GM18519 (cell line): ENCODE data around the gene PIGU.
"Not testable (repeated sequence)": the region's sequence is repeated elsewhere in the genome, so short reads cannot be mapped to it uniquely, and the experiment has no call there.

ENCODE experiments used
- ATAC-seq: cut with Tn5 transposase; IDR thresholded peaks from one replicate; pipeline ENCODE4 v1.9.1; 2021; ENCODE audit warnings: mild to moderate bottlenecking, moderate library complexity; ENCODE audit not compliant: unreplicated experiment, low FRiP score

Gene PIGU, protein sequence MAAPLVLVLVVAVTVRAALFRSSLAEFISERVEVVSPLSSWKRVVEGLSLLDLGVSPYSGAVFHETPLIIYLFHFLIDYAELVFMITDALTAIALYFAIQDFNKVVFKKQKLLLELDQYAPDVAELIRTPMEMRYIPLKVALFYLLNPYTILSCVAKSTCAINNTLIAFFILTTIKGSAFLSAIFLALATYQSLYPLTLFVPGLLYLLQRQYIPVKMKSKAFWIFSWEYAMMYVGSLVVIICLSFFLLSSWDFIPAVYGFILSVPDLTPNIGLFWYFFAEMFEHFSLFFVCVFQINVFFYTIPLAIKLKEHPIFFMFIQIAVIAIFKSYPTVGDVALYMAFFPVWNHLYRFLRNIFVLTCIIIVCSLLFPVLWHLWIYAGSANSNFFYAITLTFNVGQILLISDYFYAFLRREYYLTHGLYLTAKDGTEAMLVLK

DNA sequence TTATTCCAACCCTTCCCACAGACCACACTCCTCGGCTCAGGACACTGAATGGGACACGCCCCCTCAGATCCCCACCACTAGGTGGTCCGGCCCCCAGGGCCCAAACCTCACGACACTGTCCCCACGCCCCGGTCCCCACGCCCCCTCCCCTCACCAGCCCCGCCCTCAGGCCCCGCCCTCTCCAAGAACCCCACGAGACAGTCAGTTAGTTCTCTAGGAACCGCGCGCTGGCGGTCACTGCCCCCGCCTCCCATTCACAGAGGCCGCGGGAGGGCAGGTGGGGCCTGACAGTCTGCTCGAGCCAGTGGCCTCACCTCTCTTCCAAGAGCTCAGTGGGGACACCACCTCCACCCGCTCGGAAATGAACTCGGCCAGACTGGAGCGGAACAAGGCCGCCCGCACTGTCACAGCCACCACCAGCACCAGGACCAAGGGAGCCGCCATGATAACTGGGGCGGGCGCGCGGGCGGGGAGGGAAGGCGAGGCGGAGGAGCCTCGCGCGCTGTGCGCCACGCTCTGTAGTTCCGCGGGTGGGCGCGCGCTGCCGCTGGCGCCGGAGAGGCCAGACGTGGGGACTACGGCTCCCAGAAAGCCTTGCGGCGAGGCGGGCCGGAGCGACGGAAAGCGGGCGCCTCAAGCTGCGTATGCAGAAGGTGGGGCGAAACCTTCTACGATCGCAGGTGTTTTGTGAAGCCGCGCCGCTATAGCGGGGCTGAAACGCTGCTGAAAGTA, at the start of gene PIGU:
PIGU (minus strand) TSS at position 451 of the 732 bp plus-strand sequence; CDS start at position 444, 7 bp downstream.
- peak; percentile 94 for ATAC-seq

DNA sequence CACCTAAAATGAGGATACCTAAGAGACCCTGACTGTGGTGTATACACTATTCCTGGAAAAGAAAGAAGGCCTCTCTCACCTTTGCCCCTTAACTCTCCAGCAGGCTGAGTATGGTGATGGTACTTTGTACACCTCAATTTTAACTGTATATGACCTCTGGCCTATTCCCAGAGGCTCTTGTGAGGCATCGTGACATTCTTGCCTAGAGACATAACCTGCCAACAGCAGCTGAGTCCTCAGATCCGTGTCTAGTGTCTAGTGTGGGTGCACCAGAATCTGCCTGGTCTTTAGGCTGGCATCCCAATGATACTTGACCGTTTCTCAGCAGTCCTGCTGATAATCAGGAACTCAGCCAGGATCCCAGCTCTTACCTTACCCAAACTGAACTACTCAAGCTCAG, 47.3 kb upstream of the PIGU start:
- no peak for ATAC-seq

DNA sequence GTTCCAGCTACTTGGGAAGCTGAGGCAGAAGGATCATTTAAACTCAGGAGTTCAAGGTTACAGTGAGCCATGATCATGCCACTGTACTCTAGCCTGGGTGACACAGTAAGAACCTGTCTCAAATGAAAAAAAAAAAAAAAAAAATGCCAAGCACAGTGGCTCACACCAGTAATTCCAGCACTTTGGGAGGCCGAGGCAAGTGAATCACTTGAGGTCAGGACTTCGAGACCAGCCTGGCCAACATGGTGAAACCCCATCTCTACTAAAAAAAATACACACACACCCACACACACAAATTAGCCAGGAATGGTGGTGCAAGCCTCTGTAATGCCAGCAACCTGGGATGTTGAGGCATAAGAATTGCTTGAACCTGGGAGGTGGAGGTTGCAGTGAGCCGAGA, 45.7 kb upstream of the PIGU start:
- not testable (repeated sequence) for ATAC-seq

DNA sequence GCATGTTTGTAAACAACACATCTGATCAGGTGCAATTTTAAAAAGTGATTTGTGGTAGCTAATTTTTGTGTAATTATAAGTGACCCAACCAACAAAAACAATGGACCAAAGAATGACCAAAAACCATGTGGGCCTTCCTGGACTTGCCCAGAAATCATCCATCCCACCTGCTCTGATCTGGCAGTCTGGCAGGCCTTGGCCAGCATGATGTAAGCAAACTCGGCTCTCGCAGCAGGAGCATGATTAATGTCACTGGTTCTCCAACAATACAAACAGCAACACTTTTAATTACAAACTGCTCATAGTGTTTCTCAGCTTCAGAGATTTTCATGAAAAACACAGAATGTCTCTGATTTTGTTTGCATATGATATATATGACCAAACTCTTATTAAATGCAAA, 43.4 kb upstream of the PIGU start:
- ATAC-seq: no peak

DNA sequence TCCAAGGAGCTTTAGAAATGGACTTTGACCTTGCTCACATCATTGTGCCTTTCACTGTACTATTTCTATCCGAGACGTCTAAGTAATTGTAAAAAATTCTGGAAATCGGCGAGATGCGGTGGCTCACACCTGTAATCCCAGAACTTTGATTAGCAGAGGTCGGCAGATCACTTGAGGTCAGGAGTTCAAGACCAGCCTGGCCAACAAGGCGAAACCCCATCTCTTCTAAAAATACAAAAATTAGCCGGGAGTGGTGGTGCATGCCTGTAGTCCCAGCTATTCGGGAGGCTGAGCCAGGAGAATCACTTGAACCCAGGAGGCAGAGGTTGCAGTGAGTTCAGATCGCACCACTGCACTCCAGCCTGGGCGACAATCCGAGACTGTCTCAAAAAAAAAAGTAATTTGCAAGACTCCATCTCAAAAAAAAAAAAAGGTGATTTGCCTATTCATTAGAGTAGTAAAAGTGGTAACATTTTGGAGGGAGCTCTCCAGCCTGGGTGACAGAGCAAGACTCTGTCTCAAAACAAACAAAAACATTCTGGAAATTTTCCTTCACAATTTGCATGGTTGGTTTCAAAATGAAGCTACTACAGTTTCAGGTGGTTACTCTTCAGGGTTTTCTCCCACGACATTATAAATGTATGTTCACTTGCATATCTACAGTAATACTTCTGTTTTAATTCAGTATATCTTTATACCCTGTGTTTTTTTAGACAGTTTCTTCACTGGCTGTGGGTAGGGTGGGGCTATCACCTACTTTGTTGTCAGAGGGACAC, 42.5 kb upstream of the PIGU start:
- peak; percentile 68 for ATAC-seq

DNA sequence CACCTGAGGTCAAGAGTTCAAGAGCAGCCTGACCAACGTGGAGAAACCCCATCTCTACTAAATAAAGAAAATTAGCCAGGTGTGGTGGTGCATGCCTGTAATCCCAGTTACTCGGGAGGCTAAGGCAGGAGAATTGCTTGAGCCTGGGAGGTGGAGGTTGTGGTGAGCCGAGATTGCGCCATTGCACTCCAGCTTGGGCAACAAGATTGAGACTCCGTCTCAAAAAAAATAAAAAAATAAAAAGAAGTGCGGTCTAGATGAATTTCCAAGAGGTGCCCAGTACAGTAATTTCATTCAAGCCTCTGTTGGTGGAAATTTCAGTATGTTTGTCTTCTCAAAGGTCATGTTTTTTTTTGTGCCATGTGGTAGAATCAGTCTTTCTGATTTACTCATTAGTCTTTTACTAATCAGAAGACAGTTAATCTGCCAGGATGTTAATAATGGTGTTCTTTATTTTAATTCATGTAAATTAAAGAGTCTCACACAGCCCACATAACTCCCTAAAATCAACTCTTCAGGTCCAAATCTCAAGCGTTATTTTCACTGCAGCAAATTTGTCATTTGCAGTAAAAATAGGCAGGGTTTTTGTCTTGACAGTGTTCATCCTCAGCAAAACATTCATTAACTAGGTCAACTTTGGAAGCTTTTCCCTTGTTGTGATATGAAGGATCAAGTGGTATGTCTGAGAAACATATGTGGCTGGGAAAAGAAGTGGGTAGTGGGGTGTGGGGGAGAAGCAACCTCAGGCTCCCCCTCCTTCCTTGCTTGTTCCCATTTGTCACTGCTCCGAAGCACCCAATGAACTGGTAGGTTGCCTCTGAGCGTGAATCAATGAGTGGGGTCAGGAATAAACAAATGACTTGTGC, 40.6 kb upstream of the PIGU start:
- no peak for ATAC-seq

DNA sequence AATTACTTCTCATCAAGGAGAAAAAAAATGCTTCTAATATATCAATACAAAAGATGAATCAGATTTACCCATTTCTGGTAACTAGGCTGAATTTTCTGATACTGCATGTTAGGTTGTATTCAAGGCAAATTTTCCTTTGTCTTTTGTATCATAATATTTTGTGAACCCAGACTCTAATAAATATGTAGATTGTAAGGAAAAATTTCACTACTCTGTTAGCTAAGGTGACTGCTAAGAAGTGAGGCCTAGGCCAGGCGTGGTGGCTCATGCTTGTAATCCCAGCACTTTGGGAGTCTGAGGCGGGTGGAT, 40.0 kb upstream of the PIGU start:
- ATAC-seq: no peak

DNA sequence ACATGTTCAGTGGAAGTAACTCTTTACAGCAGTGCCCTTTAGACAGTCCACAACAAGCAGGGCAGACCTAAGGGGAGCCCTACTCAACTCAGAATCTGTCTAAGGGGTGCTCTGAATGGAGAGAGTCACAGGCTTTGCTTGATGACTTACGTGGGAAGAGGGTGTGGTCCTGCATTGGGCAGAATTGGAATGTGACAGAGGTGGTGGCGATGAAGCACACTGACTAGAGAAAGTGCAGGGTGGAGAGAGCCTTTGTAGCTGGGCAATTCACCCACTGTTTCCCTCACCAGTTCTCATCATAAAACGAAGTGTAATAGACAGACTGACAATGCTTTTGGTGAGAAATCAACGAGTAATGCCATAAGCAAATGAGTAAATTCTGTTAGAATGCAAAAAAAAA, 38.5 kb upstream of the PIGU start:
- ATAC-seq: no peak

DNA sequence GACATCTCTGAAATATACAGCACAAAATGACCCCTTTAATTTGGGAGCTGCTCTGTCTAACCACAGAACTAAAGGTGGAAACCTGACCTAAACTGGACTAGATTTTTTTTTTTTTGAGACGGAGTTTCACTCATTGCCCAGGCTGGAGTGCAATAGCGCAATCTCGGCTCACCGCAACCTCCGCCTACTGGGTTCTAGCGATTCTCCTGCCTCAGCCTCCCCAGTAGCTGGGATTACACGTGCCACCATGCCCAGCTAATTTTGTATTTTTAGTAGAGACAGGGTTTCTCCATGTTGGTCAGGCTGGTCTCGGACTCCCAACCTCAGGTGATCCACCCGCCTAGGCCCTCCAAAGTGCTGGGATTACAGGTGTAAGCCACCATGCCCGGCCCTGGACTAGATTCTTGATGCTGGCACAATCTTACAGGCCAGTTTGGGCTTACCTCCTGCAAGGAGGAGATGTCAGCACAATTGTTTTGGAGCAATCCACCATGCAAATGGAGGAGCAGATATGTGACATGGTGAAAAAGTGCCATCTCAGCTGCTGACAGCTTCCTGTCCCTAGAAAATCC, 37.1 kb upstream of the PIGU start:
- not testable (repeated sequence) for ATAC-seq

DNA sequence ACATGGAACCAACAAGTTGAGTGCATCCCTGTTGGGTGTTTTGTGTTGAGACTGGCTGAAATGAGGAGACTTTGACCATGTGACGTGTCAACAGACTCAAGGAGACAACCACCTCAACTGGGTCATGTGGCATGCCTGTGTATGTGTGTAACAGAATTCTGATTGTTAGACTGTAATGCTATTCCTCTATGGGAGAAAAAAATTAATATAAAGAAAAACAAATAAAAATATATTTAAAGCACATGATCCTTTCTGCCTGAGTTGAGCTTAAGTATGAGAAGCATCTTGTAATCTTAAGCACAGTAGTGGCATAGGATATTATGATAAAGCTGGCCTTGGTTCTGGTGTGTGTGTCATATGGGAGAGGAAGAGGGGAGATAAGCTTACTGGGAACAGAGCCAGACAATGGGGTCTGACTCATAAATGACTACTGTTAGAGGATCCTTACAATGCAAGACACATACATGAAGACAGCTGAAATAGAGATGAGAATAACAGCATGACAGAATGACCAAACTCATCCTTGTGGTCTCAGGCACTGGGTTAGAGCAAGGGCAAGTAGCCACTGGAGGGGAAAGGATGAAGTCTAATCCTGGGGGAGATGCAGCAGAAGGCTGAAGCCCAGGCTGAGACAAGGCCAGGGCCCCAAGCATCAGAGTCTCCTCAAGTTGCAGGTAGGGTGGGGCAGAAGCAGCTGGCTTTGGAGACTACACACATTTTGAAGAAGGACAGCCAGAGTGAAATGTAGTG, 36.5 kb upstream of the PIGU start:
- ATAC-seq: no peak

DNA sequence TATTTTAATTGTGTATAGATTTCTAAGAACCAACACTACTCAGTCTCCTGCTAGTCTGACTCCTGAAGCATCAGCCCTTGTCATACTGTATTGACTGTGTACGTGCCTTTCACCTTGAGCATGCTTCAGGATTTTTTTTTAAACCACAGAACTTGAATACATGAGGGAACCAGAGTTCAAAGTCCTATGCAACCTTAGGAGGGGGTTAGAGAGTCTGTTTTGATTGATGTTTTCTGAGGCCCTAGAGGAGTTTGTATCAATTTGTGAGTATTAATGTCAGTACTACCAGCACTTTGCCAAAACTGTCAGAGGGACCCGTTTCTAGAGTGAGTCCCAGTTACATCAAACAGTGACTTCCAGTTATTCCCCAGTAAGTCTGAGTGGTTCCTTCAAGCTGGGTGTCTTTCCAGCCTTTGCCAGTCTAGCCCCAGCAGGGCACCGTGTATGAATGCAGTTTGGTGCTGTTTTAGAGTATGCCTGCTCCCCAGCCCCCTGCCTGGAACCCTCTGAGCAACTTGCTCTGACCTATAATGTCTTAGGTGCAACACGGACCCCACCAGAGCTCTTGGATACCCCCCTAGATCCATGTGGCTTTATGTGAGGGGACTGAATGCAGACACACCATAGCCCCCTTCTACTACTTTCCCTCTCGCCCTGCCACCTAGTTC, 35.8 kb upstream of the PIGU start:
- no peak for ATAC-seq

DNA sequence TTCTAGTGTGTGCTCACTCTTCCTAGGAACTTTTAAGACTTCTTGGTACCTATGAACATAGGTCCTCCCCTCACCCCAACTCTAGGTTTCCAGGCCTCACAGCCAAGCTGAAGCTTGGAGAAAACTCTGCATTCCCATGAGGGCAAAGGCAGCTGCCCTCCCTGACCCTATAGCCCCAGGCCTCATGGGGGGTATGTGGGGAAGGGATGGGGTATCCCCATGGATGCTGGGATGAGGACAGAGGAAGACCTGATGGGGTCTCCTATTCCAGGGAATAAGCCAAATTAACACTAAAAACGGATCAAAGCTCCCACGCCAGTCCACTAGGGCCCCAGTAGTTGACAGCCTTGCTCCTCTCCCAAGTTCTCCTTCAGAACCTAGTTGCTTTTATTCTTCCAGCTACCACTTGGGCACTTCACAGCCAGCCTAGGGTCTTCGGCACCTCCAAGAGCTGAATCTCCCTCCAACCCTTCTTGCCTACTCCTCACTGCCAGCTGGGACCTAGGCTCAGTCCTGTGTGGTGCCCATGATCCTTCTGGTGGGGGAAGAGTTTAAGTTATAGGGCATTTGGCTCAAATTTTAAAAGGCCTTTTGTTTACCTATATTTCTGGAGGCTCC, 35.0 kb upstream of the PIGU start:
- no peak for ATAC-seq

DNA sequence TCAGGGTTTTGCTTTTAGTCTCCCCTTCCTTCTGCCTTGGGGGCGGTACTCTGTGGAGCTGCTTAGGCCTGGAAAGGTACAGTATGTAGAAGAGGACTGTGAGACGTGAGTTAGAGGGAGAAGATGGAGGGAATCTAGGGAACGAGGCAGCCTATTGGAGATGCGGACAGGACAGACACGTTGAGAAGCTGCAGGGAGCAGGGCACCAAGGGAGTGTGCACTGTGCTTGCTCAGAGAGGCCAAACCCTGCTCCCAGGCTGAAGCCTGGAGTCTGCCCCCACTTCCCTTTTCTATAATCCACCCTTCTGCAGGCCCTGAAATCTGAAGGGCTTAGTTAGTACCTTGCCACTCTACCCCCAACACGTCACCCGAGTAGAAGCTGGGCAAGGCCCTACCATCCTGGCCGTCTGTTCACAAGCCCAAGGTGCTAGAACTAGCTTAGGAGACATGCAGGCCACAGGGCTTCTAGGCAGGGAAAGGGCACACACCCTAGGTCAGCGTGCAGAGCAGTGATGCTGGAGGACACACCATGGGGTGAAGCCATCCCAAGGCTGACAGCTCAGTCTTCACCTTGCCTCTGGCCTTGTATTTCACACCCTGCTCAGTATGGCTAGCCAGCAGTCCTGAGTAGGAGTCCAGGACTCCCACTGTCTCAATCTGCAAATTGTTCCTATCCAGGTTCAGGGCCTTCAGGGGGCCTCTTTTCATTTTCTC, 34.1 kb upstream of the PIGU start:
- ATAC-seq: no peak

DNA sequence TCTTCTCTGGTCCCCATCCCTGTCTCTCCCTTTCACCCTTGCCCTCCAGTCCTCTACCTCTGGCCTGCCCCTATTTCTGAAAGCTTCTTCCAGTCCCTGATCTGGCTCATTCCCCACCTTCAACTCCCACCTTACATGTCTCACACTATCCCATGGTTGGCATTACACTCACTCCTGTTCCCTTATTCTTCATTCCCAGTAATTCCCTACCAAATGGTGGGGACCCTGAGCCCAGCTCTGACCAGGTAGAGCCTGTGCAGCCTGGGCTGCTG, 33.6 kb upstream of the PIGU start:
- no peak for ATAC-seq

DNA sequence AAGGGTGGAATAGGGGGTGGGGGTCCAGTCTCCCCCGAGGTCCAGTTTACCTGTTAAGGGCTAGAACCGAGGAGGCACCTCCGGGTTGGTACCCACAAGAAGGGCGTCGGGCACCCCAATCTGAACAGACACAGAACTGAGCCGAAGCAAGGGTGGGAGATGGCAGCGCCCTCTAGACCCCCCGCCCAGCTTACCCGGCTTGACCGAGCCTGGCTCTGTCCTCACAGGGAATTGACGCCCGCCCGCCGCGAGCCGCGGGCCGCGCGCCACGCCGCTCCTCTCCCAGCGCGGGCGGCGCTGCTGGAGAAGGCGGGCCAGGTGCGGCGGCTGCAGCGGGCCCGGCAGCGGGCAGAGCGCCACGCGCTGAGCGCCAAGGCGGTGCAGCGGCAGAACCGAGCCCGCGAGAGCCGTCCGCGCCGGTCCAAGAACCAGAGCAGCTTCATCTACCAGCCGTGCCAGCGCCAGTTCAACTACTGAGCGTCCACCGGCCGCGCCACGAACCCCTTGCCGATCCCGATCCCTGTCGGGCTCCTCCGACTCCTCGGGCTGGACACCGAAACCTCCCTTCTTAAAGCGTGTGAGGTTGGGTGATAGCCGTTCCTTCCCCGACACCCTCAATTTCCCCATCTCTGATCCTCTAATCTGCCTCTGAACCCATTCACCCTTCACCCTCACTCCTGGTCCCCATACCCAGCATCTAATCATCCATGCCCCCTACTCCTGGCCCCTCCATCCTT, 33.1 kb upstream of the PIGU start:
- ATAC-seq: peak; percentile 18

DNA sequence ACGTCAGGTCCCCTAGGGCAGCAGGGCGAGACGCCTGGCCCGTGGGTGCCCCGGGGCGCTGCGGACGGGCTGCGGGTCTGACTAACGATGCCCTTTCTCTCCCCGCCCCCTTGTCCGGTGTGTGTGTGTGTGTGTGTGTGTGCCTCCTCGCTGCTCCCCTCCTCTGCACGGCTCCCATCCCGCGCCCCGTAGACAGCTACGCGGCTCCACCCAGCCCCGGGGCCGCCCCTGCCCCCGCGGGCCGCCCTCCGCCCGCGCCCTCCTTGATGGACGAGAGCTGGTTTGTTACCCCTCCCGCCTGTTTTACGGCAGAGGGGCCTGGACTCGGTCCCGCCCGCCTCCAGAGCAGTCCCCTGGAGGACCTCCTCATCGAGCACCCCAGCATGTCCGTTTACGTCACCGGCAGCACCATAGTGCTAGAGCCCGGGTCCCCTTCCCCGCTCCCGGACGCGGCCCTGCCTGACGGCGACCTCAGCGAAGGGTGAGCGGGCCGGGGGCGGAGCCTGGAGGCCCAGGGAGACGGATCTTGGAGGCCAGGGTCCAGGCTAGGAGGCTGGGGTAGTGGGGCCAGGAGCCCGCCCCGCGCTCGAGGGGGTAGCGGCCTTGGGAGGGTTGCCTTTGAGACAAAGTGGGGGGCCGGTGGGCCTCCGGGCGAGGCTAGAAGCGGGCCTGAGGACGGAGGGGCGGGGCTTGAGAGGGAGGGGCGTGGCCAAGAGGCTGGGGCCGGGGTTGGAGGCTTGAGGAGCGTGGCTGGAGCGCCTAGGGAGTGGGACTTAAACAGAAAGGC, 32.3 kb upstream of the PIGU start:
- peak; percentile 33 for ATAC-seq

DNA sequence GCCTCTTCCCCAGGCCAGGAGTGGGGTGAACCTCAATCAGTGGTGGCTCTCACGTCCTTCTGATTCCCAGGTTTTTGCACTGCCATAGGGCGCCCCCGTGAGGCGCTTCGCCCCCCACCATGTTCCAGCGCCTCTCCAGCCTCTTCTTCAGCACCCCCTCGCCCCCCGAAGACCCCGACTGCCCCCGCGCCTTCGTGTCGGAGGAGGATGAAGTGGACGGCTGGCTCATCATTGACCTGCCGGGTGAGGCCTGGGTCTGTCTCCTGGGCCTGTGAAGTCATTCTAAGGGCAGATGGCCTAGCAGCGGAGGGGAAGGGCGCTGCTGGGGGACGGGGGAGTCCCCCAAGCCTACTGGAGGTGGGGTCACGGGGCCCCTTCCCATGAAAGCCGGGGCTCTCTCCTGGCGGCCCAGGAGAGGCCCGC, 31.7 kb upstream of the PIGU start:
- no peak for ATAC-seq
